Stimulated activated CD8-positive, alpha-beta memory T cell treated with anti-CD3 and anti-CD28 coated beads, Interleukin-12 subunit alpha, Interleukin-12 subunit beta, amount 100 ng/mL, for 1 hour (primary cell): ENCODE data around the gene CFAP45.

ENCODE experiments used
- DNase-seq: peaks from one replicate; pipeline ENCODE4 v3.0.0-alpha.2; 2020; ENCODE audit warnings: low read depth

CFAP45 gene

DNA sequence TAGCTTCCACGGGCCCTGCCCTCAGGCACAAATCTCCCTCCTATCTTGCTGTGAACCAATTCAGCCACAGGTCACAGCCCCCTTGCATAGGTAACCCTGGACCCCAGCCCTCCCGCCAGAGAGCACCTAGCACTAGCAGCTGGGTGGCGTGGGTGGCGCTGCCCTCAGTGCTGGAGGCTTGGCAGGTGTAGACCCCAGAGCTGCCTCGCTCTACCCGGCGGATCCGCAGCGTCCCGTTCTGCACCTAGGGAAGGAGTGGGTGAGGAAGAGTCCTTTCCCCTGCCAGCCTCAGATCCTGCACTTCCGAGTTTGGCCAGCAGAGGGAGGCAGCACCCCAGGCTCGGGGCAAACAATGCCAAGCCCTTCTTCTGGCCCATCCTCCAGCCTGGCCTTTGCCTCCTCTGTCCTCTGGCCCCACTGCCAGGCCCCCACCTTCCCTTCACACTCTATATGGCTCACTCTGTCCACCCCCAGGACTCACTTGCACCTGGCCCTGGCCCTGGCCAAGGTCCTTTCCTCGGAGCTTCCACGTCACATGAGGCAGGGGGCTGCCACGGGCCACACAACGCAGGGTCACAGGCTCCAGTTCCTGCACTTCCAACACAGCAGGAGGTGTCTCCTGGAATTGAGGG, 36.4 kb upstream of the CFAP45 start:
- peak; percentile 76 for DNase-seq

DNA sequence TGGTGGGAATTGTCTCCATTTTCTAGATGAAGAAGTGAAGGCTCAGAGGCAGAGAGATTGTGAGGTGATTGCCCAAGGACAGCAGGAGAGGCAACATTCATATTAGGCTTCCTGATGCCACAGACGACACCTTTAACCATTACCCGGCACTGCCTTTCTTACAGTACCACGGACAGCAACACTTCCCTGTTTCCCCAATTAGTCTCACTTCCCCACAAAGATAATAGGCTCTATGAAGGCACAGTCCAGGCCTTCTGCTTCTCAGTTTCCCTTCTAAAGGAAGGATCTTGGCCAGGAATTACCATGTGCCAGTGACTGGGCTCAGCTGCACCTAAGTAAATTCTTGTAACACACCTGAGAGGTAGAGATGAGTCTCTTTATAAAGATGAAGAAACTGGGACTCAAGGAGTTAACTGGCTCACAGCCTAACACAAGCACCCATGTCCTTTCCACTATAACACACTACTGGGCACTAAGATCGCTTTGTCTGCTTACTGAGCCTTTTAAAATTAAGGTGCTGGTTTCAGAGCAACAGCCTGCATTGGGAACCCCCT, 35.8 kb upstream of the CFAP45 start:
- no peak for DNase-seq

DNA sequence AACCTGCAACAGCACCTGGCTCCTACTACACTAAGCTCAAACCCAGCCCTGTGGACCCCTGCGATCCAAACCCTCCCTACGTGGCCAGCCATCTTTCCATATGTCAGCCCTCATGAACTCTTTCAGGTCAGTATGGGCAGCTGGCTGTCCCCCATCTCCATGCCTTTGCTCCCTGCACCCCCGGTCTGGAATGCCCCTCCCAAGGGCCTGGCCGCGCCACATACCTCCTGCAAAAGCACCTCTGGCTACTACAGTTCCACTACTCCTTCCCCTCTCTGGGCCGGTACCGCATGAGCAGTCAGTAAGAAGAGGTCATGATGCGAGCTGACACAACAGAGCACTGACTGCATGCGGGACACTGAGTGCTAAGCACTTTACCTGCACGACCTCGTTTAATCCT, 35.3 kb upstream of the CFAP45 start:
- DNase-seq = no peak

DNA sequence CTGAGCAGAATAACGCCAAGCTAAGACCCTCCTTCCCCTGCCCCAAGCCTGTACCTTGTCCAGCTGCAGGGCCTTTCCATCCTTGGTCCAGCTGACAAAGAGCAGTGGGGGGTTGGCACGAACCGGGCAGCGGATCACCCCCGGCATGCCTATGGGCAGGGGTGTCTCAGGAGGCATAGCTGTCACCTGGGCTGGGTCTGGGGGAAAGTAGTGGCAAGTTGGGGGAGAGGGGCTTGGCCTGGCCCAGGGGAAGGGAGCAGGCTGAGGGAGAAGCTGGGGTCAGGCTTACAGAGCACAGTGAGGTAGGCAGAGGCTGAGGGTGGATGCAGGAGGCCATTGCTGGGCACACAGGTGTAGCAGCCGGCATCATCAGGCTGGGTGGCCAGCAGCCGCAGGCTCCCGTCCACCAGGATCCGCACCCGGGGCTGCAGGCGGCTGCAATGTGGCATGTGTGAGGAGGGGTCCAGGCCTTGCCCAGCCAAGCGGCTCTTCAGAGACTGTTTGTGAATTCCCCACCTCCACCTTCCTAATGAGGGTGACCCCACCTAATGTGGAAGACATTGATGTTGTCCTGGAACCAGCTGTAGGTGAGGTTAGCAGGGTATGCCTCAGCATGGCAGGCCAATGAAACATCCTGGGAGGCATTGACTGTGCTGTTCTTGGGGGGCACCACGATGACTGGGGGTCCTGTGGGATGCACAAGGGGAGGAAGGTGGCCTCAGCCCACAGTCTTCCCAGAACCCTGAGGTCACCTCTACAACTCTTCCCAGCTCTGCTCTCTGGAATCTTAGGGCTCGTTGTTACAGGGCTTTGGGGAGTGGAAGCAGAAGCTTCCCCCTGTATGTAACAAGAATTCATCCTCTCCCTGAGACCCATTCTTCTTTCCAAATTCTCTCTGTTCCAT, 34.4 kb upstream of the CFAP45 start:
- no peak for DNase-seq

DNA sequence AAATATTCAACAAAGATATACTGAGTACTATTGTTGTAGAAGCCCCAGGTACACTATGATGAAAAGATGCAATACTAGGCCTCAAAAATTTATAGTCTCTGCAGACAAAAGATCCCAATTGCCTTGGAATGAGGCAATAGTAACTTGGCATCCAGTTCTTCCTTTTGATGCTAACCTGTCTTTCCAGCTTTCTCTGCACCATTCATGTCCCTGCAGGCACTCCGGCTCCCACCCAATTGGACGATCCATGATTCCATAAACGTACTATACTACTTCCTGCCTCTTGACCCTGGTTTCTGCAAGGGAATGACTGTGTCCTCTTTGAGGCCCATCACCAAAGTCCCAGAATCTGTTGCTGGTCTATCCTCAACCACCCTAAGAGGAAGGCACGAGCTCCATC, 33.4 kb upstream of the CFAP45 start:
- DNase-seq = no peak

DNA sequence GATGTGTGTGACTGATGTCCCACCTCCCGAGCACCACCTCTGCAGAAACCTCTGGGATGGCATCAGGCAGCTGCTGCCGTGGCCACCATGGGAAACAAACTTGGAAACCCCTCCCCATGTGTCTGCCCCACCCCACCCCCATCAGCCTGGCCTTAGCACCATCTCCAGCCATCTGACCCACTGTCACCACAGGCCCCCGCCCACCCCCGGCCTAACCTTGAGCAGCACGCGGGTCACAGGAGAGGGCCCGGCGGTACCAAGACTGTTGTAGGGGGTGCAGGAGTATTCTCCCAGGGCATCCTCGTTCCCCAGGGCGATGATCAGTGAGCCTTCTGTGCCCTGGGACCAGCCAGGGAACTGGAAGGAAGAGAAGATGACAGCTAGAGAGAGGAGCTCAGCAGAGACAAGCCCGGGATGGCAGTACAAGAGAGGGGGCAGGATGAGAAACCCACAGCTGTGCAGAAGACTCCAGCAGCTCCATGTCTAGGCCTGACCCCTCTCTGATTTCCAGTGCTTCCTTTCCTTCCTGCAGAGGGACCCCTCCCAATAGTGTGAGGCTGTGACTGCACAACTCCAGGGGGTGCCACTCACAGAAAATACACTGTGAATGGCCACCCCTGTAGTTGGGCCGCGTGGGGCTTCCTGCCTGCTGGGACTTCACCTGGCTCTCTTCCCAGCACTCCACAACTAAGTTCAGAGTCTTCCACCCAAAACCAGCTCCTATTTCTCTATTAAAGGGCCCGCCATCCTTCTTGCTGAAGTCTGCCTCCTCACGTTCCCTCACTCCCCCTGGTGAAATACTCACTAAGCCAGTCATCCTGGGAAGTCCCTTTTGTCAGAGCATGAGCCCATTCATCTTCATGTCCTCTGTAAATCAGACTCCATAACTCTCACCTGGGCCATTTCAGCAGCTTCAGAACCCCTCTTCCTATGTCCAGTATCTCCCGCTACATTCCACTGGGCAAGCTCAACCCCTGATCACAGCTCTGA, 32.6 kb upstream of the CFAP45 start:
- DNase-seq = no peak

DNA sequence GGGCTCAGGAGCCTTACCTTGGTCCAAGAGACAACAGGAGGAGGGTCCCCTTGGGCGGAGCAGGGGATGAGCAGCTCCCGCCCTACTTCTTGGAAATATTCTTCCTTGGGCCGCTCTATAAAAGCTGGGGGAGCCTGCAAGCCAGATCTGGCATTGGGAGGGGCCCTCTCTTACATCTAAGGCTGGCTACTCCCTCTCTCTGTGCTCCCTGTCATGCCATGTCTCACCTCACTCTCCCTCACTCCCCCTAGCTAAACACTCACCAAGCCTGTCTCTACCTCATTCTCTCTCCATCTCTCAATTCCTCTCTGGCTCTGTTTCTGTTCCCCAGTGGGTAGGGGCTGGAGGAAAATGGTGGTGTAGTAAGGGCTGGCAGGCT, 31.8 kb upstream of the CFAP45 start:
- no peak for DNase-seq

DNA sequence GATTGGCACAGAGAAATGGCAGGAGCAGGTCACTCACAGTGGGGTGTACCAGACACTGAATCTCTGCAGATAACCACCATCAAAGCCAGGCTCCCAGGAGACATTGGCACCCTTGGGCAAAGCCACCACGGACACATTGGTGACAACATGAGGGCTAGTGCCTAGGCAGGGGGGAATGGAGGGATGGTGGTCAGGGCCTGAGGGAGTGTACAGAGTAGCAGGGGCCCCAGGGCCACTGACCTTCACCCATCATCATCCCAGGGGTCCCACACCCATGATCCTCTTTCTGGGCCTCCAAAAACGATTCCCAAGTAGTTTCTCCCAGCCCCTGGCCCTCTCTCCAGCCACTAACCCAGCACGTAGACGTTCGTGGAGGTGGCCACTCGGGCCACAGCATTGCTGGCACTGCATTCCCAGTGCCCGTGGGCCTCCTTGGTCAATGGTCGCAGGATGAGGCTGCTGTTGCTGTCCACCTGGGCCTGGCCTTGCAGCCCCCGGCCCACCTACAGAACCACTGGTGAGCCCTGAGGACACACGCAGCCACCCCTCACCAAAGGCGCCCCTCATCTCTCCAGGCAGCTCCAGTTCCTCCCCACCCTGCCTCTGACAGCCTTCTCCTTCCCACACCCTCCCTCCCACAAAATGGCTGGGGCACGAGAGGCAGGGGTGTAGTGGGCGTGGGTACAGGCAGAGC, 31.3 kb upstream of the CFAP45 start:
- DNase-seq = no peak

DNA sequence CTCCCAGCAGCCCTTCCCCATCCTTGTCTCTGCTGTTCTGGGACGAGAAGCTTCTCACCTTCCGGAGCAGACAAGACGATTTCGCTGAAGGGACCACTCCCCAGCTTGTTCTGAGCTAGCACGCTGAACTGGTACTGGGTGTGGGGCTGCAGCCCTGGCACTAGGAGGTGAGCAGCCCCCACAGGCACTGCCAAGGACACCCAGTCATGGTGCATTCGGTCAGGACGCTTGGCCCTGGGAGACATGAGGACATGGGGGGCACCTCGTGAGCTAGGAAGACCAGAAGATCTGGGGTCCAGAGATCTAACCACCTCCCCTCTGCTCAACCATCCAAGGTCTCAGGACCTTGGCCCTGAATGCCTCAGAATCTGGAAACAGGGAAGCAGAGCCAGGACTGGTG, 30.7 kb upstream of the CFAP45 start:
- DNase-seq = no peak

DNA sequence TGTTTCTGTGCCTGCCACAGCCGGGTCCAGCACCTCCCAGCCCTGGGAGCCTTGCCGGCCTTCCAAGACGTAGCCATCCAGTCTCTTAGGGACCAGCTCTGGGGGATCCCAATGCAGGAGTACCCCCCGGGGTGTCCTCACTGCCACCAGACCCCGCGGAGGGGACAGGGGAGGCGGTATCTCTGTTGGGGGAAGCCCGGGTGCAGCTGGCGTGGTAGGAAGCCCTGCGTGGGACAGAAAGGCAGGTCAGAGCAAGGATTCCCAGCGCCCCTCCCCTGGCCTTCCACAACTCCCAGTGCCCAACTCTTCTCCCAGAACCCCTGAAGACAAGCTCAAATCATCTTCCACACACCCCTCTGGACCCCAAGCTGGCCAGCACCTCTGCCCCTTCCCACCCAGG, 30.3 kb upstream of the CFAP45 start:
- DNase-seq = no peak

DNA sequence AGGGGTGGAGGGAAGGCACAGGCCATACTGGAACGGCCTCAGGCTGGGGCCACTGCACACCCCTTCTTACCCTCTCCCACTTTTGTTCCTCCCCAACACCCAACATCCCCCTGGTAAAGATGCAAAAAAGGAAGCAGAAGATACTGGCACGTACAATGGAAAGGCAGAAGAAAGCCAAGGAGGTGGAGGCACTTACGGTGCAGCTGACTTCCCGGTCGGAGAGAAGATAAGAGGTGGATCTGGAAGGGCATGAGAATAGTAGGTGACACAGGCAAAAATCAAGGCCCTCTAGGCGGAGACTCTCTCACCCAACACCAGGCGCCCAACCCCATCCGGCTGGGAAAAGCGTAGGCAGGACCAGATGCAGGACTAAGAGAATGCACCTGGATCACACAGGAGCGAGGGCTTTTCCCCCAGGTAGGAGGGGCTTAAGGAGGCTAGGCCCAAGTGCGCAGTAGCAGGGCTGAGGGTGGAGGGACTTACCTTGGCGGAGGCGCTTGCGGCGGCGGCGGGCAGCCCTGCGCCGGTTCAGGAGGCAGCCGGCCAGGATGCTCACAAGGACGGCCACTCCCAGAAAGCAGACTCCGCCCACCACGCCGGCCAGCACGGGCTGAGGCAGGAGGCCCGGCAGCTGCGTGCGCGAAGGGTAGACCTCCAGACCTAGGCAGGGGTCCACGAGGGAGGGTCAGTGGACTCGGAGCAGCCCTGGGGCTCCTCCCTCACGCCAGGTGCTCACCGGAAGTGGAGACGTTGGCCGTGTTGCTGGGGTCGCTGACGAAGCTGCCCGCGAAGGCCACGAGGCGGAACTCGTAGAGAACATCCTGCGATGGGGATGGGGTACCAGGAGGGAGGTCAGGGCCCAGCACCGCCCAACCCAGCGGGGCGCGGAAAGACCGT, 29.4 kb upstream of the CFAP45 start:
- DNase-seq = no peak

DNA sequence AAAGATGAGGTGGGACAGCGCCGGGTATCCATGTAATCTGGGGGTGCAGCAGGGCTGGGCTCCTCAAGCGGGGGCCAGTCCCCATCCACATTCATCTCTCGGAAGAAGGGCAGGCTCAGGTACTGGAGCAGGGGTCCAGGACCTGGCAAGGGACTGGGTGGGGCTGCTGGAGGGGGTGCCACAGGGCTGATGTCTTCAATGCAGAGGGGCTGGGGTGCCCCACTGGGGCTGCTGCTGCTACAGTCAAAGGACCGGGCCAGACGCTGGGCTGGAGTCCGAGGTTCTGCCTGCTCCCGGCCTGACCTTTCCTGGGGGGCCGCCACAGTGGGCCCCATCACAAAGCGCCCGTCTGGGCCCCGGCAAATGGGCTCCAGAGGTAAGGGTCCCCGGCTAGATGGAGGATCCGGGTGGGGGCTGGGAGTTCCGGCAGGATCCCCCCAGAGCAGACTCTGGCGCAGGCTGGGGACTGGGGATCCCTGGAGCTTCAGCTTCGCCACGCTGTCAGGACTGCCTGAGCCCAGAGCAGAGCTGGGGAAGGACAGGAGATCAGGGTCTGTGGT, 28.6 kb upstream of the CFAP45 start:
- DNase-seq = no peak

DNA sequence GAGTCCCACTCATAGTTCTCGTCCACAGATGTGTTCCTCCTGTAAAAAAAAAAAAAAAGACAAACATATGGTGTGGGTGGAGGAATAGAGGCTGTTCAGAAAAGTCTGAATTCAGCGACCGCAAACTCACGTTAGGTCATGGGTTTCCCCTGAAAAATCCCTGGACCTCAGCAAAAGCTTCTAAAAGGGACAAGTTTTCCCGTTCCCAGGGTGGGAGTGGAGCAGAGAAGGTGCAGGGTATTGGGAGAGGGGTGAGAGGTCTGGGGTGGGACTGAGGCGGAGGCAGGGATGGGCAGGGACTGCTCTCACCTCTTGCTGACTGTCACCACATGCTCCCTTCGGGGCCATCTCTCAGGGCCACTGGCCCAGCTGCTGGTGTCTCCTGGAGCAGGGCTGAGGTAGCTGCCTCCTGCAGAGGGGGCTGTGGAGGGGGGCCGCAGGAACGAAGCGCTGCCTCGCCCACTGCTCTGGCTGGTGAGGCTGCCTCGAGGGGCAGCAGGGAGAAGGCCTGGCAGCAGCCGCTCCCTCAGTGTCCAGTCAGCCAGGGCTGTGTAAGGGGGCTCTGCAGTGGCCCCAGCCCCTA, 28.0 kb upstream of the CFAP45 start:
- no peak for DNase-seq

DNA sequence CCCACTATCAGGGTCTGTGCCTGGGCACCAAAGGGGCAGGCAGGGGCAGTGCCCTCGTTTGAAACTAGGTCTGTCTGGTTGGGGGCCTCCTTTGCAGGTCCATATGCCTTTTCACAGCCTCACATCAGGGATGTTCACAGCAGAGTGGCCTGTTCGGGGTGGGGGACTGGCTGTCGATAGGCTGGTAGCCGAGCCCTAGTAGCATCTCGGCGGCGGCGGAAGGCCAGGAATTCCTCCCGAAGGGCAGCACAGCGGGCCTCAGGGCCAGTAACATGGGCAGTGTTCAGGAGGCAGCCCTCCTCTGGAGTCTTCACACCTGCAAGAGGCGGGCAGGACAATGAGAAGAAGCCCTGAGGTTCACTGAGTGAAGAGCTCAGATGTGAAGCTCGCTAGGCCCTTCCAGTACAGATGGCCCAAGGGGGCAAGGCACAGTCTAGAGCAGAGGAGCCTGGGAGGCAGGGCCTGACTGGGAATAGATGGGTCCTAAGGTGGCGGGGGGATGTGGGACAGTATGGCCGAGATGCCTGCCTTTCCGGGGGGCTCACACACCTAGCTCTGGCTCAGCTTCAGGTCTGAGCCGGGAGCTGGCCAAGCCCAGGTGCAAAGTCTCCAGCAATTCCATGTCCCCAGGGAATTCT, 27.4 kb upstream of the CFAP45 start:
- no peak for DNase-seq

DNA sequence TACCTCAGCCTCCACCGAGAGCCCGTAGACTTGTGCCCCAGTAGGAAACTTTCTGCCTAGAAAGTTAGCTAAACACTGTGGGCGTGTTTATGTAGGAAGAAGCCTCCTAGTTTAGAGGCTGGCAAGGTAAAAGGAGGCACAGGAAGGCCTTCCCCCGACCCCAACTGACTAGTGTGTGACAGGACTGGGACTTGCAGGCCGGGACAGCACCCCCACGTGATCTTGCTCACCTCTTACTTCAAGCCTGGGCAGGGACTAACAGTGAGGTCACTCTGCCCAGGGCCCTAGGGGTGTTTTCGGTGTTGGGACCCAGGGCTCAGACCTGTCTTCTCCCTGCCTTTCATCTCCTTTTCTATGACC, 25.7 kb upstream of the CFAP45 start:
- DNase-seq = no peak

DNA sequence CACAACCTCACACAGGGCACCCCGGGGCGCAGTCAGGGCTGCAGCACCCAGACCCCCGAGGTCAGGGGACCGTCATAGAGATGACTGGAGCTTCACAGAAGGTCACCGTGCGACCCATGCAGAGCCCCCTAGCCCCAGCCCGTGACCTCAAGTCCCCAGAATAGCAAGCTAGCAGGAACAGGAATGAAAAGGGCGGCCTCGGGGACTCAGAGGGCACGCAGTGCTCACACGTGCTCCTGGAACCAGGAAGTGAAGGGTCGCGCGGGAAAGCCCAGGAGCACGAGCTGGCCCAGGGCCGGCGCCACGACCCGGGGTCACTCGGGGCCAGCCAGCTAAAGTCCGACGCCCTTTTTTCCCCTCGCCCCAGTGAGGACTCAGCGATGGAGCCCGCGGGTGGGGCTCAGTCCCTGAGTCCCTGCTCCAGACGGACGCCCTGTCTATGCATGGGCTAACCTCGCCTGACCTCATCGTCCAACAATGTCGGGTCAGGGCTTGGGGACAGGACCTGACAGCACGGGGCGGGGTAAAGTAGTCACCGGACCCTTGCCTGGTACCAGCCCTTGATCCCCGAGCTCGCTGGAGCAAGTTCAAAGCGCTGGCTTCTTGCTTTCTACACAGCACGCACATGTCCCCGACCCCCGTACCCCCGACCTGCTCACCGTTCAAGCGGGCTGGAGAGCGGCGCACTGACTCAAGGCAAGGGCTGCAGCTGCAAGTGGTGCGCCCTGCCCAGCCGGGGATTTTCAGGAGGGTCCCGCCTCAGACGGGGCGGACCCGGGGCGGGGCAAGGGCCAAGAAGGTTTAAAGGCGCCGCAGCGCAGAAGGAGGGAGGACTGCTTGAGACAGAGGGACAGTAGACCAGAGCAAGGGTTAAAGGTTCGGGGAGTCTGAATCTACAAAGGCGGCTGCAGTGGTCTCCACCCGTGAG, 25.1 kb upstream of the CFAP45 start, which contains the start of gene TAGLN2:
Gene TAGLN2 (minus strand): TSS at position 717 of the 928 bp plus-strand sequence. CDS start 4,998 bp downstream, outside the sequence.
- peak; percentile 84 for DNase-seq

DNA sequence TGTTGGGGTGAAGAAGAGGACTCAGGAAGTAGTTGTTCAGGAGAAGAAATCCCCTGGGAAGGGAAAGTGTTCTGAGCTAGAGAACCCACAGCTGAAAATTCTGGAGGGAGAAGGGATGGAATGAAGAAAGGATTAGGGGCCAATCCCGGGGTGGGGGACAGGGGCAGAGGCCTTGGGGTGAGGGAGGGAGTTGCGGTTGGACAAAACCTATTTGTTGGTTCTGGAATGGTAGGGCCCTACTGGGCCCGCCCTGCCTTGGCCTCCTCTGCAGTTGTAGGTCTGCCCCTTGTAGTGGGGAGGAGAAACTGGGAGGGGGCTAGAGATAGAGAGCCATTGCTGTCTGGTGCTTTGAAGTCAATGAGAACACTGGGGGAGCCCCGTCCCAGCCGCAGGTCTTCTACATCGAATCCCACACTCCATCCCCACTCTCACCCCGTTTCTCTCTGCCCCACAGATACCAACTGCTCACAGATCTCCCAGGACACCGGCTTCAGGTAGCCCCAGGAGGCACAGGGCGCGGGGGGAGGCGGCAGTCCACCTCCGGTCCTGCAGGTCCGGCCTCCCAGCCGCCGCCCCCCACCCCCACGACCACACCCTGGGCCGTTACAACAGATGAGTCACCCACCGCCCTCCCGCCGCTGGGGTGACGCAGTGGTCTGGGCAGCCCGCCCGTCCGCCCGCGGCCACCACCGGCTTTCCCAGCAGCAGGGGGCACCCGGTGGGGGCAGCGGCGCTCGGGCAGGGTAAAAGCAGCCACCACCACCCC, 24.2 kb upstream of the CFAP45 start:
- peak; percentile 33 for DNase-seq
